Stimulated activated CD8-positive, alpha-beta memory T cell treated with anti-CD3 and anti-CD28 coated beads, Interleukin-12 subunit alpha, Interleukin-12 subunit beta, amount 100 ng/mL, for 1 hour (primary cell): Measurements from ENCODE around the gene RAPGEF6.
"Not testable (repeated sequence)": the region's sequence is repeated elsewhere in the genome, so short reads cannot be mapped to it uniquely, and the experiment has no call there.

Experiments
- DNase-seq: peaks from one replicate; pipeline ENCODE4 v3.0.0-alpha.2; 2020; ENCODE audit warnings: low read depth

RAPGEF6 gene

GRCh38 chr5:131634996-131635683 lies at the start of gene RAPGEF6:
TSS of gene RAPGEF6 (minus strand) at chr5:131635229. CDS start at chr5:131635030, 199 bp downstream.
- DNase-seq, result peak; percentile 97

GRCh38 chr5:131684595-131684994 lies 49.6 kb upstream of the RAPGEF6 start:
- no peak for DNase-seq

- no peak for DNase-seq
These were observed 49.0 kb upstream of the RAPGEF6 start for GRCh38 chr5:131684051-131684450.

GRCh38 chr5:131682826-131683225 lies 47.8 kb upstream of the RAPGEF6 start:
- DNase-seq, result no peak

- no peak for DNase-seq
These were observed 47.1 kb upstream of the RAPGEF6 start for GRCh38 chr5:131682175-131682574.

GRCh38 chr5:131679911-131680310 lies 44.9 kb upstream of the RAPGEF6 start:
- no peak for DNase-seq

- not testable (repeated sequence) for DNase-seq
These were observed 43.2 kb upstream of the RAPGEF6 start for GRCh38 chr5:131678273-131678672.

- DNase-seq, result no peak
These were observed 42.1 kb upstream of the RAPGEF6 start for GRCh38 chr5:131677115-131677514.

GRCh38 chr5:131672776-131673175 lies 37.7 kb upstream of the RAPGEF6 start:
- DNase-seq, result no peak

GRCh38 chr5:131671994-131672655 lies 37.1 kb upstream of the RAPGEF6 start:
- DNase-seq, result no peak

- DNase-seq, result no peak
These were observed 36.4 kb upstream of the RAPGEF6 start for GRCh38 chr5:131671409-131671808.

- DNase-seq, result no peak
These were observed 29.9 kb upstream of the RAPGEF6 start for GRCh38 chr5:131664929-131665328.

- no peak for DNase-seq
These were observed 26.9 kb upstream of the RAPGEF6 start for GRCh38 chr5:131661933-131662332.

GRCh38 chr5:131659841-131660240 lies 24.8 kb upstream of the RAPGEF6 start:
- DNase-seq, result no peak

- no peak for DNase-seq
These were observed 24.3 kb upstream of the RAPGEF6 start for GRCh38 chr5:131659290-131659689.

GRCh38 chr5:131654776-131655175 lies 19.7 kb upstream of the RAPGEF6 start:
- DNase-seq, result no peak

- DNase-seq, result no peak
These were observed 19.3 kb upstream of the RAPGEF6 start for GRCh38 chr5:131654309-131654708.

GRCh38 chr5:131649161-131649560 lies 14.1 kb upstream of the RAPGEF6 start:
- no peak for DNase-seq

- no peak for DNase-seq
These were observed 12.2 kb upstream of the RAPGEF6 start for GRCh38 chr5:131647048-131647769.

- DNase-seq, result no peak
These were observed 9.8 kb upstream of the RAPGEF6 start for GRCh38 chr5:131644822-131645221.

- DNase-seq, result no peak
These were observed 9.3 kb upstream of the RAPGEF6 start for GRCh38 chr5:131644370-131644769.

GRCh38 chr5:131641494-131641893 lies 6.5 kb upstream of the RAPGEF6 start:
- DNase-seq, result no peak
